GM10266 (cell line): ENCODE results near the gene PRPF8.

Experiments
- DNase-seq: peaks from one replicate; pipeline ENCODE4 v3.0.0; 2012; ENCODE audit errors: extremely low spot score
- CTCF ChIP-seq: IDR thresholded peaks from 2 replicates; pipeline ENCODE4 v1.5.1; 2012; ENCODE audit warnings: mild to moderate bottlenecking, low read depth; ENCODE audit not compliant: control insufficient read depth, insufficient read depth; ENCODE audit errors: missing control alignments

Gene PRPF8

GRCh38 chr17:1714427-1714979, 29.8 kb upstream of the PRPF8 start:
- DNase-seq = no peak
- no peak for TF ChIP-seq CTCF

GRCh38 chr17:1713878-1714426, 29.3 kb upstream of the PRPF8 start:
- DNase-seq = no peak
- TF ChIP-seq CTCF = peak; percentile 56

- DNase-seq = no peak
- TF ChIP-seq CTCF = no peak
These were observed 28.7 kb upstream of the PRPF8 start for GRCh38 chr17:1713160-1713877.

GRCh38 chr17:1712271-1712670, 27.6 kb upstream of the PRPF8 start:
- no peak for DNase-seq
- TF ChIP-seq CTCF = no peak

GRCh38 chr17:1711804-1712203, 27.1 kb upstream of the PRPF8 start:
- TF ChIP-seq CTCF = no peak
- DNase-seq = no peak

GRCh38 chr17:1710807-1711553, 26.3 kb upstream of the PRPF8 start:
- no peak for DNase-seq
- no peak for TF ChIP-seq CTCF
